NCI-H2107 (cell line): Measurements from ENCODE around the gene ZNF609.
A peak's percentile ranks its signal among the peaks of the same experiment; 100 is the strongest.

Experiments
- DNase-seq: peaks from one replicate; lab custom pipeline; 2025; lab: John Stamatoyannopoulos, UW

ZNF609 gene

GRCh38 chr15:64651601-64652191, 191.3 kb downstream of the ZNF609 start:
- DNase-seq, result peak; percentile 9

DNA sequence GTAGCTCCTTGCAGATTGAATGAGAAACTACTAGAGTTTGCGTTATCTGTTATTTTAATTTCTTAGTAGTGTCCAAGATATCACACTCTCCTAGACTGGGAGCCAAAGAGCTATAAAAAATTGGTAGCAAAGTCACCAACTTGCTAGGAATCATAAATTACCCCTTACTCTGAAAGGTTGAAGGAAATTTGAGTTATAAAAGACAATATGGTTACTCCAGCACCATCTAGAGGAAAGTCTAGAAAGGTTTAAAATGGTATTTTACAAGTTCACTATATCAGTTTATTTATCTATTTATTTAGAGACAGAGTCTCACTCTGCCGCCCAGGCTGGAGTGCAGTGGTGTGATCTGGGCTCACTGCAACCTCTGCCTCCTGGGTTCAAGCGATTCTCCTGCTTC, 193.4 kb downstream of the ZNF609 start:
- no peak for DNase-seq

GRCh38 chr15:64656508-64656907, 196.1 kb downstream of the ZNF609 start:
- no peak for DNase-seq

DNA sequence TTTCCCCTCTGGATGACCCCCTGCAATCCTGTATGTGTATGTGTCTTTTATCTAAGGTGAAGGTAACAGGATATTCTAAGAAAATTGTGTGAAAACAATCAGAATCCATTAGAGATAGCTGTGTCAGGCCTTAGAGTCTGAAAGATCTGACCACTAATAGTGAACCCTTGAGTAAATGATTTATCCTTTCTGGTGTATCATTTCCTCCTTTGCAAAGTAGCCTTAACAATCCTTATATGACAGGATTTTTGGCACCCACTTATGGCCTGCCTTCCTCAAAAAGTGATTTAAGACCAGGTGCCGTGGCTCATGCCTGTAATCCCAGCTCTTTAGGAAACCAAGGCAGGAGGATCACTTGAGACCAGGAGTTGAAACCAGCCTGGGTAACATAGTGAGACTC, 204.8 kb downstream of the ZNF609 start:
- DNase-seq, result no peak

DNA sequence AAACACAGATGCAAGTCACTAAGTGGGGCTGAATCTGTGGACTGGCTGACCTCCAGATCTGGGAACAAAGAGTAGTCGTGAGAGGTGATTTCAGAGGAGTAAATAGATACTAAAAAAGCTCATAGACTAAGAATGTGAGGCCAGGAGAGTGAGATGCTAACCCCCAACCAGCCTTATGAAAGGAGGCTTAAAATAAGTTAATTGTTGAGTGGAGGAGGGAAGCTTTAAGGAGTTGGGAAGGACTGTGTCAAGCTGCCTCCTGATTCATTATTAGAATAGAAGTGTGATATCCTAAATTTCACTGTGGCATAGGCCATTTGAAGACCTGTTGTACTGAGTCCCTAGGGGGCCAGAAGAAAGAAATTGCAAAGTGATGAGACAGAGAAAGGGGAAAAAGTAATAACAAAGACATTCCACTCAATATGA, 207.4 kb downstream of the ZNF609 start:
- DNase-seq, result no peak

DNA sequence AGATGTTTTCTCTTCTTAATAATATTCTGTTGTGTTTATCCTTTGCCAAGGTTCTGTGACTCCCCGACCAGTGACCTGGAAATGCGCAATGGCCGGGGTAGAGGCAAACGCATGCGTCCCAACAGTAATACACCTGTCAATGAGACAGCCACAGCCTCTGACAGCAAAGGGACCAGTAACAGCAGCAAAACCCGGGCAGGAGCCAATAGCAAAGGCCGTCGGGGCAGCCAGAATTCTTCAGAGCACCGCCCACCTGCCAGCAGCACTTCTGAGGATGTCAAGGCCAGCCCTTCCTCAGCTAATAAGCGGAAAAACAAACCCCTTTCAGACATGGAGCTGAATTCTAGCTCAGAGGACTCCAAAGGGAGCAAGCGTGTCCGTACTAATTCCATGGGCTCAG, 213.5 kb downstream of the ZNF609 start:
- no peak for DNase-seq

DNA sequence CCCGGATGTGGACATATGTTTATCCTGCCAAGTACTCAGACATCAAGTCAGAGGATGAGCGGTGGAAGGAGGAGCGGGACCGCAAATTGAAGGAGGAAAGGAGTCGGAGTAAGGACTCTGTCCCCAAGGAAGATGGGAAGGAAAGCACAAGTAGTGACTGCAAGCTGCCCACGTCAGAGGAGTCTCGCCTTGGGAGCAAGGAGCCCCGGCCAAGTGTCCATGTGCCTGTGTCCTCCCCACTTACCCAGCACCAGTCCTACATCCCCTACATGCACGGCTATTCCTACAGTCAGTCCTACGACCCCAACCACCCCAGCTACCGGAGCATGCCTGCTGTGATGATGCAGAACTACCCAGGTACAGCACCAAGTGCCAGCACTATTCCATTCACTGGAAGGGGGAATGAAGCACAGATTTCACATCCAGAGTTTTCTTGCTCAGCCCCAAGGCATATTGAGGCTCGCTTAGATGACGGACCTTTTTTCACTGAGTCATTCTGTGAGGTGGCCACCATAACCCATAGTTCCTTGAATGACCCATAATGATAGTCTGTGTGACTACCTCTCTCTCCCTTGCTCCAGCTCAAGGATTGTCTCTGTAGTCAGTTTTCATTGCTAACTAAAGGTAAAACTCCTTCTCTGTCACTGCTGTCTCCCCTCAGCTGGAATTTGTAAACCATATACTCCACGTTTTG, 217.9 kb downstream of the ZNF609 start:
- no peak for DNase-seq

DNA sequence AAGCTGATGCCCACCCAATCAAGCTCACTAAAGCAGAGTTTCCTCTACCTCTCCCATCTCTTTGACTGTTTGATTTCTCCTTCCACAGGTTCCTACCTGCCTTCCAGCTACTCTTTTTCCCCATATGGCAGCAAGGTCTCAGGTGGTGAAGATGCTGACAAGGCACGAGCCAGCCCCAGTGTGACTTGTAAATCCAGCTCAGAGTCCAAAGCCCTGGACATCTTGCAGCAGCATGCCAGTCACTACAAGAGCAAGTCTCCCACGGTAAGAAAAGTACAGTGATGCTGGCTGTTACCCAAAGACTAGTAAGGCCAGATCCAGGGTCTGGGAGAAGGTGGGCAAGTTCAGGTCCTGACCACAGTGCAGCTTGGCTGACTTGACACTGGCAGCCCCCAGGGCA, 219.7 kb downstream of the ZNF609 start:
- no peak for DNase-seq

DNA sequence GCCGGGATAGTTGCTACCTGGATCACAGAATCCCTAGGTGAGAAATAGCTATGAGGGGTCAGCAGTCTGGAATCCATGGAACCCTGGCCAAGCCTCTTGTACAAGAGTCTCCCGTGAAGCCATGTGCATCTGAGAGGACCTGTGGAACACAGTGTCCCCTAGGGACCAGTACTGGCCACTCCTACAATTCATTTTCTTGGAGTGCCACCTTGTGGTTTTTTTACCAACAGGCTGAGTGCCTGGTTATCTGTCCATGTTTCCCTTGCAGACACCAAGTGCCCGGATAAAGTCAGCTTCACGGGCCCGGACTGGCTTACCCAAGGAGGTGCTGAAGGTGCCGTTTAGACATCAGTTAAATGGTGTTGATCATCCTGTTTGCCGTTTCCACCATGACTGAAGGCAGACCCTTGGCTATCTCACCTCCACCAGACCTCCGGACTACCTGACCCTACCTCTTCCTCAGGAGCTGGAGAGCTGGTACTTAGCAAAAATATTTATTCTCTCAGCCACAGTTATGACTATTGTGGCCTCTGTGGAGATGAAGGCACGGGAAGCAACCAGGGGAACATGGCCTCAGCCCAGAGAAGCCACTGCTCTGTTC, 221.1 kb downstream of the ZNF609 start:
- DNase-seq, result peak; percentile 49

GRCh38 chr15:64682255-64682654, 221.9 kb downstream of the ZNF609 start:
- no peak for DNase-seq

DNA sequence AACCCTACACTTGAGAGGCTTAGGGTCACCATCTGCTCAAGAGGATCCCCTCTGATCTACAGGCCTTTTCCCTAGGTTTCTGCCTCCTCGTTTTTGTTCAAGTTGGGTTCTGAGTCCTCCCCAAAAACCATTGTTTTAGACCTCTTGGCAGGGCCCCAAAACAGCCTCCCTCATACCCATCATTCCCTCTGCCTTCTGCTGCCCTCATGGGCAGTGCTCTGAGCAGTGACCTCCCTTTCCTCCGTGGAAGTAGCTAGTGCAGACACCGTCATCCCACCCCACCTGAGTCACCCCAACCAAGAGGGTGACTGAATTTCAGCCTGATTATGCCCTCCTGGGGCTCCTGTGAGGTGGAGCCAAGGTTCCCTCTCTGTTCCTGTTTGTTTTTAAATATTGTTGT, 223.0 kb downstream of the ZNF609 start:
- DNase-seq, result no peak

DNA sequence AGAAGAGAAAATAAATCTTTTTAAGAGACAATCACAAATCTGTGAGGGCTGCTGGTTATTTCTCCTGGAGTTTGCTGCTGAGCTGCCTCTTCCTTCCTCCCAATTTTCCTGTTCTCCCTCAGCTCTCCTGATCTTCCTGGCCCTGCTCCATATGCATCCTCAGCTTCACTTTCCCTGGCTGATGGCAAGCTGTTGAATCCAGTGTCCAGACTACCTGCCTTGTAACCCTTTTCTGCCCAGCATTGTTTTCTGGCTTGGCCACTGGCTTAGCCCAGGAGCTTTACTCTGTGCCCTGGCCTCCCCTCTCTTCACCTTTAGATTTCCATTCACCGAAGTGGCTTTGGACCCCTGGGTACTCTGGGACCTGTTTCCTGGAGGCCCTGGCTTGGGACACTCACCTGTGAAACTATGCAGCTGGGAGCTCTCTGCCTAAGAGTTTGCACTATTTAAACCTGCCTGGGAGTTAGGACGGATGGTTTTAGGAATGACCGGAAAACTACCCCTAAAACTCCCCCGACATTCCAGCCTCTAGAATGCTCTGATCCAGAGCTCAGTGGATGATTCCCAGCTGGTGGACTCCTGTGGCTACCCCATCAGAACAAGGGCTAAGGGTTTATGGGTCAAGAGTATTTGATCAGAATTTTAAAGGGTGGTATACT, 225.0 kb downstream of the ZNF609 start:
- no peak for DNase-seq

- no peak for DNase-seq
Observed at GRCh38 chr15:64686130-64686735, 225.9 kb downstream of the ZNF609 start.

GRCh38 chr15:64687172-64687571, 226.8 kb downstream of the ZNF609 start:
- DNase-seq, result no peak

GRCh38 chr15:64687688-64688087, 227.3 kb downstream of the ZNF609 start:
- DNase-seq, result no peak

DNA sequence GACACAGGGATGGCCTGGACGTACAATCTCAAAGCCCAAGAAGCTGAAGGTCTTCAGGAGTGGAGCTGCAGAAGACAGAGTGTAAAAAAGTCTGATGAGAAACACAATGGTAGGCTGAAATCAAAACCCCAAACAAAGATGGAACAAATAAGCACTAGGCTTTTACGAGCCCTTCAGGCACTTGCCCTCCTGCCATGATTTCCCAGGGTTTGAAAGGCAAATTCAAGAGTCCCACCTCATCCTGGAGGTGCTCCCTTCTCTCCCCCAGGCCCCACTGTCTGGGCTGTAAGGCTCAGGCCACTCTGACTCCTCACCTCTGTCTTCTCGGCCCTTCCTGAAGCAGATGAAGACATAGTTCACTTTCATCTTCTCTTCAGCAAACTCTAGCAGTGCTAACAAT, 228.4 kb downstream of the ZNF609 start:
- no peak for DNase-seq

GRCh38 chr15:64690008-64690407, 229.6 kb downstream of the ZNF609 start:
- no peak for DNase-seq

GRCh38 chr15:64690578-64691296, 230.4 kb downstream of the ZNF609 start:
- no peak for DNase-seq

DNA sequence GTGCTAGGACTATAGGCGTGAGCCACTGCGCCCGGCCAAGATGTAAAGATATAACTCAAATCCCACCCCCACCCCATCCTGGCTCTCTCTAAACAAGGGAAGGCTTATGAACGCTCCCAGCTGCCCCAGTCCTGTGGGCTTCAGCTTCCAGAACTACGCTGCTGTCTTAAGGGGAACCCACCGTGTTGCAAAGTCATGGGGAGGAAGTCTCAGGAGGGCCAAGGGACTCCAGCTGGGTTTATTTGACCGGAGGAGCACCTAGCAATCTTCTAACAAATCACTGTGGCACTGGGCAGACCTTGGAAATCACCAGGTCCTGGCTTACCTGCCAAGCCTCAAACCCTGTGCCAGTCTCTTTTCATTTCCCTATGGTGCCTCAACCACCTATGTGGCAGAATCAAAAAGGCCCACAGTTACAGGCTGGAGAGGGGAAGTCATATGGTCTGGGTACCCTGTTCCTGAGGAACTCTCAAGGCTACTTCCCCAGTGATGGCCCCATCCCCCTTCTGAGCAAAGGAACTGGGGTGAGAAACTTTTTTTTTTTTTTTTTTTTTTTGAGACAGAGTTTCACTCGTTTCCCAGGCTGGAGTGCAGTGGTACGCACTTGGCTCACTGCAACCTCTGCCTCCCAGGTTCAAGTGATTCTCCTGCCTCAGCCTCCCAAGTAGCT, 231.7 kb downstream of the ZNF609 start:
- DNase-seq, result no peak

- no peak for DNase-seq
Observed at GRCh38 chr15:64693134-64693533, 232.8 kb downstream of the ZNF609 start.

DNA sequence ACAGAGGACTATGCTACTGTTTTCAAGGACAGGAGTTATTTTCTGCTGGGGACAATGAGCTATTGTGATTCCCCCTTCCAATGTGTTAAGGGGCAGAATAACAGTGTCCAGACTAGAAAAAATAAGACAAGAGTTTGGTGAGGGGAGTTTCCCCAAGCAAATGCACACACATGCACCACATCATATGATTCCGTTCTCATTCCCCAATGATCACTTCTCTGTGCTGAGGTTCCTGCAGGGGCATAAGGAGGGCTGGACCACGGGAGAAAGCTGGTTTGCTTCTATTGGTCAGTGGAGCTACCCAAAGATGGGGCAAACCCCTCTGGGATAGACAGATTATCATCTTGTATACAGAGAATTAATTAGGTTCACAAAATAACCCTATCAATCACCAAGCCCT, 234.4 kb downstream of the ZNF609 start:
- DNase-seq, result no peak
